H1 (cell line): ENCODE results near the gene SPEM3.

Source experiments
- CBX5 ChIP-seq: fragments of 300-800, 300-1000 bp; sonication (generic); IDR thresholded peaks from 2 replicates; pipeline ENCODE4 v1.7.1; 2016; ENCODE audit warnings: antibody characterized with exemption, low read length, low read depth
- CREB1 ChIP-seq: IDR thresholded peaks from 2 replicates; pipeline ENCODE4 v1.6.1; 2012; ENCODE audit warnings: inconsistent platforms
- CTCF ChIP-seq, 3 experiments: IDR thresholded peaks; 1 replicate in 2 of 3; 2 replicates in 1 of 3; pipeline versions ENCODE4 v1.5.1 to v1.6.1; 2011; ENCODE audit warnings: low read length in 3 of 3, mild to moderate bottlenecking in 3 of 3, inconsistent platforms in 2 of 3, low read depth in 1 of 3, moderate library complexity in 1 of 3; ENCODE audit not compliant: insufficient read depth in 1 of 3; ENCODE audit errors: control extremely low read depth in 1 of 3
- EP300 ChIP-seq, 2 experiments: IDR thresholded peaks; 1 replicate in 1 of 2; 2 replicates in 1 of 2; pipeline ENCODE4 v1.6.1; 2011 to 2012; ENCODE audit warnings: low read depth in 2 of 2, low read length in 2 of 2, mild to moderate bottlenecking in 2 of 2, borderline replicate concordance in 1 of 2, inconsistent platforms in 1 of 2, moderate library complexity in 1 of 2
- KDM5A ChIP-seq: fragments of 200-600 bp; IDR thresholded peaks from 2 replicates; pipeline ENCODE4 v1.7.1; 2012; ENCODE audit warnings: mild to moderate bottlenecking, low read length, inconsistent platforms, mixed read lengths
- MAFK ChIP-seq: IDR thresholded peaks from 2 replicates; pipeline ENCODE4 v1.6.1; 2012; ENCODE audit warnings: low read depth, mild to moderate bottlenecking, improper control_type of control experiment, low read length
- MAX ChIP-seq: IDR thresholded peaks from 2 replicates; pipeline ENCODE4 v1.6.1; 2012; ENCODE audit warnings: inconsistent platforms
- POLR2A ChIP-seq, 2 experiments: IDR thresholded peaks; 1 replicate in 1 of 2; 2 replicates in 1 of 2; pipeline ENCODE4 v1.6.1; 2011; ENCODE audit warnings: low read depth in 2 of 2, low read length in 2 of 2, mild to moderate bottlenecking in 2 of 2; ENCODE audit errors: control extremely low read depth in 1 of 2
- RBBP5 ChIP-seq: IDR thresholded peaks from 2 replicates; pipeline ENCODE4 v1.7.1; 2012; ENCODE audit warnings: low read depth, mild to moderate bottlenecking, inconsistent platforms, low read length, moderate library complexity, borderline replicate concordance
- SP2 ChIP-seq: IDR thresholded peaks from 2 replicates; pipeline ENCODE4 v1.6.1; 2012; ENCODE audit warnings: mild to moderate bottlenecking, low read length, inconsistent platforms
- TCF12 ChIP-seq: IDR thresholded peaks from 2 replicates; pipeline ENCODE4 v1.6.1; 2011; ENCODE audit warnings: low read depth, mild to moderate bottlenecking, low read length
- USF2 ChIP-seq: IDR thresholded peaks from 2 replicates; pipeline ENCODE4 v1.6.1; 2011; ENCODE audit warnings: low read length, improper control_type of control experiment

GRCh38 chr17:7476494-7476893 is 47.8 kb downstream of the SPEM3 start:
- TF ChIP-seq POLR2A (IDR thresholded peaks at IDR 0.05; ENCODE audit: control extremely low read depth in 1 of 2, low read depth in 2 of 2, low read length in 2 of 2) (no peak), MAX (no peak), SP2 (no peak), CBX5 (no peak), USF2 (no peak), RBBP5 (no peak), MAFK (no peak), KDM5A (no peak), EP300 (IDR thresholded peaks at IDR 0.05; ENCODE audit: borderline replicate concordance in 1 of 2, low read depth in 2 of 2, low read length in 2 of 2) (no peak), CTCF (IDR thresholded peaks at IDR 0.05; ENCODE audit: control extremely low read depth in 1 of 3, insufficient read depth in 1 of 3, low read depth in 1 of 3, low read length in 3 of 3) (no peak), CREB1 (no peak), TCF12 (no peak)
